ENCODE measurements around the gene LAMA2.

DNA sequence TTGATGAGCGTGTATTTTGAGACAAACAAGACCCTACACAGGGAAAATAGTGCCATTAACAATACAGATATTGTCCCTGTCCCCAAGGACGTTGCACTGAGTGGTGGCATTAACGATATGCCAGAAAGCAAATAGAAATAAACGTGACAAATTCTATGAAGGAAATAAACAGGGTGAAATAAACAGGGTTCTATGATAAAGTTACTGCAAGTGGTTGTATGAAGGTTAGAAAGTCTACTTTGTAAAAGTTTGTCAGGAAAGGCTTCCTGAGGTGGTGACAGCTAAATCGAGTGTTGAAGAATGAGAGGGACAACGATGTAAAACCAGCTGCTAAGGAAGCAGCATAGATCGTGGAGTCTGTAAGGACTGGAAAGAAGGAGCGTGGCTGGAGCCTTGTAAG, 380.2 kb downstream of the LAMA2 start:
- TF ChIP-seq POLR2A (IDR thresholded peaks at IDR 0.05; ENCODE audit: low read length) = no peak
- TF ChIP-seq GATA1 (IDR thresholded peaks at IDR 0.05; ENCODE audit: low read depth, low read length) = no peak

Data from erythroblast (primary cell).